ENCODE results near the gene APLP2. TPM values are rescaled to one million over a fixed set of nuclear protein-coding genes. Genes with fewer than 3 reads are reported as not detected.
A peak's percentile ranks its signal among the peaks of the same experiment; 100 is the strongest.
"Not testable (repeated sequence)": the region's sequence is repeated elsewhere in the genome, so short reads cannot be mapped to it uniquely, and the experiment has no call there.

Gene APLP2
- 297 TPM for total RNA-seq
- long read RNA-seq, transcript APLP2-210 (16 exons, 2,530 nt), result minor isoform, 60 of 363 reads
- long read RNA-seq, transcript APLP2-203 (17 exons, 3,270 nt), result major isoform, 163 of 363 reads
- long read RNA-seq, transcript APLP2-201 (18 exons, 3,727 nt), result minor isoform, 5 of 363 reads
- long read RNA-seq, partial matches to known transcripts, result 116 of 363 reads
- long read RNA-seq, other reads (novel, unspliced or antisense), result 16 of 363 reads

DNA sequence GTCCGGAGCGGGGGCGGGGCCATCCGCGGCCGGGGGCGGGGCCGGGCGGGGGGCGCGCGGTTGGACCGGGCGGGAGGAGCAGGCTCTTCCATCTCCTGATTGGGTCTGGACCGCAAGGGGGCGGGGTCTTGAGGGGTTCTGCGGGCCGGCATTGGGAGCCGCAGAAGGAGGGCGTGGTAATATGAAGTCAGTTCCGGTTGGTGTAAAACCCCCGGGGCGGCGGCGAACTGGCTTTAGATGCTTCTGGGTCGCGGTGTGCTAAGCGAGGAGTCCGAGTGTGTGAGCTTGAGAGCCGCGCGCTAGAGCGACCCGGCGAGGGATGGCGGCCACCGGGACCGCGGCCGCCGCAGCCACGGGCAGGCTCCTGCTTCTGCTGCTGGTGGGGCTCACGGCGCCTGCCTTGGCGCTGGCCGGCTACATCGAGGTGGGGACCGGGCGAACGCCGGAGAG, at the start of gene APLP2:
Gene APLP2 (plus strand): TSS at position 236 of the 450 bp plus-strand sequence. CDS start 84 bp downstream, at position 320.
- peak; percentile 92 for ATAC-seq
- DNase-seq, result peak; percentile 99
- intact Hi-C loops (cut with micrococcal nuclease), result loop anchor here (10.0 kb wide), 1 partner anchor 55 kb away; no protein-coding TSS in a partner anchor

DNA sequence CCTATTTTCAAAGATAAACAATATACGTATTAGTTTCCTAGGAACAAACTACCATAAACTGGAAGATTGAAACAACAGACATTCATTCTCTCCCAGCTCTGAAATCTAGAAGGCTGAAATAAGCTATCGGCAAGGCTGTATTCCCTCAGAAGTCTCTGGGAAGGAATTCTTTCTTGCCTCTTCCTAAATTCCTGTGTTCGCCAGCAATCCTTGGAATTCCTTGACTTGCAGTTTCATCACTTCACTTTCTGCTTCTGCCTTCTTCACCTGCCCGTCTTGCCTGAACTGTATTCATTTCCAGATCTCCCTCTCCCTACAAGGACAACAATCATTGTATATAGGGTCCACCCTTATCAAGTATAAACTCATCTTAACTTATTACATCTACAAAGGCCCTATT, 49.4 kb upstream of the APLP2 start:
- intact Hi-C loops (cut with micrococcal nuclease), result no loop called here
- DNase-seq (no peak), ATAC-seq (no peak)

DNA sequence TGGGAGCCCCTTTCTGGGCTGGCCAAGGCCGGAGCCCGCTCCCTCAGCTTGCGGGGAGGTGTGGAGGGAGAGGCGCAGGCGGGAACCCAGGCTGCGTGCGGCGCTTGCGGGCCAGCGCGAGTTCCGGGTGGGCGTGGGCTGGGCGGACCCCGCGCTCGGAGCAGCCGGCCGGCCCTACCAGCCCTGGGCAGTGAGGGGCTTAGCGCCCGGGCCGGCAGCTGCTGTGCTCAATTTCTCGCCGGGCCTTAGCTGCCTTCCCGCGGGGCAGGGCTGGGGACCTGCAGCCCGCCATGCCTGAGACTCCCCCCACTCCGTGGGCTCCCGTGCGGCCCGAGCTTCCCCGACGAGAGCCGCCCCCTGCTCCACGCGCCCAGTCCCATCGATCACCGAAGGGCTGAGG, 48.1 kb upstream of the APLP2 start:
- DNase-seq; ATAC-seq; intact Hi-C loops (cut with micrococcal nuclease): not testable (repeated sequence)

DNA sequence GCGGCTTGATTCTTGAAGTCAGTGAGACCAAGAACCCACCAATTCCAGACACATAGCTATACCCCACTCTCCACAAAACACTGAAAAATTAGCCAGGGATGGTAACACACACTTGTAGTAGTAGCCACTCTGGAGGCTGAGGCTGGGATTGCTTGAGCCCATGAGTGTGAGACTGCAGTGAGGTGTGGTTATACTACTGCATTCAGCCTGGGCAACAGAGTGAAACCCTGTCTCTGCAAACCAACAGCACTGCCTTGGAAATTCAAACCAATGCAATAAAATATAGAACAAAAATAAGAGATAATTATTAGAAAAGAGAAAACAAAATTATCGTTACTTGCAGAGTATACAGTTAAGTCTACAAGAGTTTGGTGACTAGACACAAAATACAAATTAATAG, 46.9 kb upstream of the APLP2 start:
- intact Hi-C loops (cut with micrococcal nuclease), result no loop called here
- no peak for ATAC-seq

DNA sequence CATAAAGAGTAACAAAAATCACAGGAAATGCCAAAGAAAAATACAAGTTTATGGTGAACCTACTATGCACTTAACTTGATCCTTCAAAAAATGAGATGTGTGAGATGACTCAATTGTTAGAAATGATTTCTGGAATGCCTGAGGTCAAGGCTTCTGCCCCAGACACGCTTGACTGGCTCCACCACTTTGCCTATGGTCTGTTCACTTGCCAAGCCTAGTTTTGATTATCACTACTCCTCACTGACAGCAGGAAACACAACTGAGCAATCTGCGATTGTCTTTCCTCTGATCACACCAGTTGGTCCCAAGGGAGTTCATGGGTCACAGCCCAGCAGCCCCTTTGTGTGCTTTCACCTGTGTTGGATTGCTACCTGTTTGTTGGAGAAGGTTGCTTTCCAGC, 46.5 kb upstream of the APLP2 start:
- intact Hi-C loops (cut with micrococcal nuclease), result no loop called here
- ATAC-seq (no peak), DNase-seq (no peak)

More for the DNA sequence above, 46.9 kb upstream of the APLP2 start:
- no peak for DNase-seq

DNA sequence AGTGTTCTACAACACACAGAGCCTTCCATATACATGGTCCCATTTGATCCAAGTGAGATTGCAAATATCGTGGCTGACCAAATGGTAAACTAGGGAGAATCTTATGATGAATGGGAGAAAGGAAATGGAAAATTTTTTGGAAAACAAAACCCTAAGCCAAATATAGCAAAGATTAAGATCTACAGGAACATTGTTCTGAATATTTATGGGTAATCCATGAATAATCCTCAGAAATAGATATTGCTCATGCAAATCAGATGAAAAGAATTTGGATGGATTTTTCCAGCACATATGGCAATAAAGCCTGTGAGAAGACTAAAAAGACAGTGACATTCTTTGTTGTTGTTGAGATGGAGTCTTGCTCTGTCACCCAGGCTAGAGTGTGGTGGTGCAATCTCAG, 45.3 kb upstream of the APLP2 start:
- ATAC-seq, result no peak
- intact Hi-C loops (cut with micrococcal nuclease), result no loop called here
- no peak for DNase-seq

DNA sequence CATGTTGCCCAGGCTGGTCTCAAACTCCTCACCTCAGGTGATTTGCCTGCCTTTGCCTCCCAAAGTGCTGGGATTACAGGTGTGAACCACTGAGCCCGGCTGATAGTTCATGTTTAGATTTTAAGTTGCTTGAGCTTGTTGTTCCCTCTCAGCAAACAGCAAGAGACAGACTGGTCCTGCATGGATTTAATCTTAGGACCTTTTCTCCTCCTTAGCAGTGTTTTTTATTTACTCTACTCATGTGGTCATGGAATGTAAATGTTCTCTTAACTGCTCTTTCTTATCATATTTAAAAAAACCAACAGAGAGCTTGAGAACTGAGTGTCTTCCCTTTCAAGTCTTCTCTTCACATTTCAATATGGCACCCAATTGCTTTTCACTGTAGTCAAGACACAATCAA, 44.3 kb upstream of the APLP2 start:
- intact Hi-C loops (cut with micrococcal nuclease), result no loop called here
- DNase-seq (no peak), ATAC-seq (no peak)

DNA sequence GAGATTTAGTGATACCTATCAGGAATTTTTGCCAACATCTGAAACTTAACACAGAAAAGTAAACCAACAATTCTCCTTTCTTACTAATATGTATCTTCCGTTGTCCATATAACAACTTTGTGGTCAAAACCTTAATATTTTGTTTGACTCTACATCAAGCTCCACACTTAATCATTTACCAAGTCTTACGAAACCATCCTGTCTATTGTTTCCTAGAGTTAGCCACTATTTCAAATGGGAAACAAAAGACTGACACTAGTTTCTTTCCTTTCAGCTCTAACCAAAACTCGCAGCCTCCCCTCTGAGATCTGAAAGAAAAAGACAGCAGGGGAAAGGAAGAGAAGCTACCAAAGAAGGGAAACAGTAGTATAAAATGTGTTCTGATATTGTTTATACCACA, 40.6 kb upstream of the APLP2 start:
- DNase-seq (no peak), ATAC-seq (no peak)
- intact Hi-C loops (cut with micrococcal nuclease), result no loop called here

DNA sequence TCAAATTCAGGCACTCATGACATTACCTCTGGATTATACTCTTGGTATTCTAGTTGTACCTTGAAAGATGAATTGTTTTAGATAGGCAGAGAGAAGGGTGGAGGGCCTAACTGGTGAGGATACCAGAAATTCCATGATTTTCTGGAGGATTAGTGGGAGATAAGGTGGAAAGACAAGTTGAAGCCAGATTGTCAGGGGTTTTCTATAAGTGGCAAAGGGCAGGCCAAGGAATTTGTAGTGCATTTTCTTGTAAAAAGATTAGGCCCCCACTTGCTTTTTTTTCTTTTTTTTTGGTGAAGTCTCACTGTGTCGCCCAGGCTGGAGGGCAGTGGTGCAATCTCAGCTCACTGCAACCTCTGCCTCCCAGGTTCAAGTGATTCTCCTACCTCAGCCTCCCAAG, 38.6 kb upstream of the APLP2 start:
- ATAC-seq (no peak), DNase-seq (no peak)
- intact Hi-C loops (cut with micrococcal nuclease), result no loop called here

DNA sequence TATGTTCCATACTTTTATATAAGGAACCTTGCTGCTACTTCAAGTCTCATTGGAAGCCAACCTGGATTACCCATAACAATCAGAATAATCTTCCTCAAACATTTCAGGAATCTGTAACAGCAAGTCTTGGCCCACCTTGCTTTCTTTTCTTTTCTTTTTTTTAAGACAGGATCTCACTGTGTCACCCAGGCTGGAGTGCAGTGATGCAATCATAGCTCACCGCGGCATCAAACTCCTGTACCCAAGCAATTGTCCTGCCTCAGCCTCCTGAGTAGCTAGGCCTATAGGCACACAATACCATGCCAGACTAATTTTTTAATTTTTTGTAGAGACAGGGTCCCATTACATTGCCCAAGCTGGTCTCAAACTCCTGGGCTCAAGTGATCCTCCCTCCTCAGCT, 37.7 kb upstream of the APLP2 start:
- ATAC-seq (no peak), DNase-seq (no peak)
- intact Hi-C loops (cut with micrococcal nuclease), result no loop called here

DNA sequence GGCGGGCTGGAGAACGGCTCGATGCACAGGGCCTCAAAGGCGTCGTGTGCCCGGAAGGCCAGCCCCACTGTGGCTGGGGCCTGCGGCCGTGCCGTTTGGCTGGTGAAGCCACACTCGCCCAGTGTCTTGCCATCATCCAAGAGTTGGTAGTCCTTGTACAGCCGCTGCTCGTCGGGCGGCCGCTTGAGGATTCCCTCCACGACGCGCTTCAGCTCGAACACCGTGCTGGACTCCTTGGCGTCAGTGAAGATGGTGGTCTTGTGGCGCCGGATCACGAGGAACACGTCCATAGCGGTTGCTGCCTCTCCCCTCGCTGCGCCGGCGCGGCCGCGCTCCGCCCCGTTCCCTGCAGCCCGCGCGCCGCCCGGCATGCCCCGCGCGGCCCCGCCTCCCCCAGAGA, 36.8 kb upstream of the APLP2 start:
- ATAC-seq, result no peak
- no peak for DNase-seq
- intact Hi-C loops (cut with micrococcal nuclease), result no loop called here

DNA sequence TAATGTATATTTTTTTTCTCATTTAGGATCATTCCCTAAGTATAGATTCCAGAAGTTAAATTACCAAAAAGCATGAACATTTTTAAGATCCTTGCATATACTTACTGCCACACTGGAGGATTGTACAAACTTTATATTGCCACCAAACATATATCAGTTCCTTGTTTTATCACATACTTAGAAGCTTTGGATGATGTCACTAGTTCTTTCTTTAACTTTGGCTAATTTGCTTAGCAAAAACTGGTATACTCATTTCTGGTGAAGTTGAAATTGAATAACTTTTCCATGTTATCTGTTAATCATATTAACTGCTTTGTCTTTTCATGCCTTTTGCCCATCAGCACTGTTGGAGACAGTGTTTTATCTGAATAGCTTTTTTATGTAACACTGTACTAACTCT, 35.5 kb upstream of the APLP2 start:
- no peak for DNase-seq
- intact Hi-C loops (cut with micrococcal nuclease), result no loop called here
- no peak for ATAC-seq

DNA sequence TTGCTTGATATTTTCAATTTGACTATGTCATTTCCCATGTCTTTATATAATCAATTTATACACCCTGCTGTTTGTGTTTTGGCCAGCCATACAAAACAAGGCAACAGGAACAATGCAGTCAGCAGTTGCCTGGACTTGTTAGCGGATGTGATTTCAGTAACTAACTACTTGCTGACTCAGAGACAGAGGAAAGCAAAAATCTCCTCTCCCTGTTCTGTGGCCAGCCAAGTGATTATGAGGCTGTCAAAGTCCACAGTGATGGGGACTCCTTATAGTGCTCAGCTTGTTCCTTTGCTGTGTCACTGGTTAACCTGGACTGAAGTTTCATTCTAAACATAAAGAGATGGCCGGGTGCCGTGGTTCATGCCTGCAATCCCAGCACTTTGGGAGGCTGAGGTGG, 32.6 kb upstream of the APLP2 start:
- no peak for ATAC-seq
- intact Hi-C loops (cut with micrococcal nuclease), result no loop called here
- no peak for DNase-seq

DNA sequence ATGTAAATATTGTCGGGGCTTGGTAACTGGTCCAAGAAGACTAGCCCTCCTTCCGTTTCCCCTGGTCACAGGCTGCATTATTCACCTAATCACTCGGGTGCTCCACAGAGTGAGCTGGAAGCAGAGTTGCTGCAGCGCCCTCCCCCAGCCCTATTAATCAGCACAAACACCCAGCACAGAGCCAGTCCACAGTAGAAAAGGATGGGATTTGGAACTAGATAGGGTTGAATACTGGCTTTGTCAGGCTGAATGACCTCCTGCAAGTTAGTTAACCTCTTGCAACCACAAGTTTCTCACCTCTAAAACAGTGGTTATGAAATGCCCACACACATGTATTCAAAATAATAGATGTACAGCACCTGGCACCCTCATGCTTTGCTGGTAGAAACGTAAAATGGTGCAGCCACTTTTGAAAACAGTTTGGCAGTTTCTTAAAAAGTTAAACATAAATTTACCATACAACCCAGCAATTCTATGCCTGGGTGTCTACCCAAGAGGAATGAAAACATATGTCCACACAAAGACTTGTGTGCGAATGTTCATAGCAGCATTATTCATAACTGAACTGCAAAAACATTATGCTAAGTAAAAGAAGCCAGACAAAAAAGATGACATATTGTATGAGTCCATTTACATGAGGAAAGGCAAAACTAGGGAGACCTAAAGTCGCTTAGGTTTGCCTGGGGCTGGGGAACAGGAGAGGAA, 31.7 kb upstream of the APLP2 start:
- intact Hi-C loops (cut with micrococcal nuclease), result no loop called here
- ATAC-seq (no peak), DNase-seq (no peak)

DNA sequence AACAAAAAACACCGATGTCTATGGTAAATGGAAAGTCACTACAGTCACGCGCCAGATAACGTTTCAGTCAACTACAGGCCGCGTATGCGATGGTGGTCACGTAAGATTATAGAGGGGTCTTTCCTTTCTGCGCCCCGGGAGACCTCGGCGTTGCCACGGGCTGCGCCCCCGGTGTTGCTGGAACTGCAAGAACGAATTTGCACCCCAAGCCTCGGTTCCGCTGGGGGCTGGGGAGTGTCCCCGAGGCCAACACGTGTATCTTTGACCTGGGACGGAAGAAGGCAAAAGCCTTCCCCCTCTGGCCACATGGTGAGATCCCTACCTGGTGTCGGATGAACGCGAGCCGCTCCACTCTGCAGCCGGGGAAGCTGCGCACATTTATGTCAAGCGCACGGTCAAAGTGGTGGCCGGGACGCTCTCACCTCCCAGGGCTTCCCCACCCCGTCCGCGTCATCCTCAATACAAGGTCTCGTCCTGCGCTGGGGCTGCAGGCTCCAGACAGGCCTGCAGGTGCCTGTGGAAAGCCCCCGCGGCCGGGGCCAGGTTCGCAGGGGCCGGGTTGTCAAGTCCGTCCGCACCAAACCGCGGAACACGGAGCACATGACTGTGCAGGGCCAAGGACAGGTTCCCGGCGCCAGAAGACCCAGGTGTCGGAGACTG, 29.3 kb upstream of the APLP2 start:
- intact Hi-C loops (cut with micrococcal nuclease), result no loop called here
- no peak for ATAC-seq

DNA sequence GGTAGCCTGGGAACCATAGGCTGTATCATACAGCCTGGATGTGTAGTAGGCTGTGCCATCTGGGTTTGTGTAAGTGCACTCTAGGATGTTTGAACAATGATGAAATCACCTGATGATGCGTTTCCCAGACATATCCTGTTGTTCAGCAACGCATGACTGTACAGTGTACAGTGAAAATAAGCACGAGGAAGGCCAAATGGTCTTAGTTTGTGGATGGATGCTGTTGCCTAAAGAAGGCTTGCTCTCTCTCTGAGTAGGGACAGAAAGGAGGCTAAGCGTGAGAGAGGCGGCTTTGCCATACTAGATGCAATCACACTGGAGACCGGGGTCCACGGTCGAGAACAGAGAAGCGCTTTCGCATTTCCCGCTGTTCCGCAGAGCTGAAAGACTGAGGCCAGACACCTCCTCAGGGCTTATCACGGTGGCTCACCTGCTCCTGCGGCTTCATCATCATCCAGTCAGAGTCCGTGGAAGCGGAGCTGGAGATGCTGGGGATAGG, 27.6 kb upstream of the APLP2 start:
- ATAC-seq, result peak; percentile 28
- intact Hi-C loops (cut with micrococcal nuclease), result no loop called here
- DNase-seq, result no peak

More for the DNA sequence above, 29.3 kb upstream of the APLP2 start:
- no peak for DNase-seq

DNA sequence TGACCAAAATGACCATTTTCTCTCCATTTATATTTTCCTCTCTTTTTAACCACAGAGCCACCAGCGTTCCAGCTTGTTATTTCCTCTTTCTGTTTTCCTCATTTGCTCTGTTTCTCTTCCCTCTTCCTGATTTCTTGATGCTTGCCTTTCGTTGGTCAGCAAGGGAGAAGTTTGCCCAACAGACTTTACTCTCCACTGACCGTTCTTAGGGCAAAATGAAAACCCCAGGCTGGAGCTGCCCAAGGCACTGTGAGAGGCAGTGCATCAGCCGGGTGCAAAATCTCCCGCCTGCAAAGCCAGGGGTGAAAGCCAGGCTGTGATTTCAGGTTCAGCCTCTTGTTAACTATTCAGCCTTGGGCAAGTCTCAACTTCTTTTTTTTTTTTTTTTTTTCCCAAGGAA, 26.1 kb upstream of the APLP2 start:
- peak; percentile 53 for ATAC-seq
- no peak for DNase-seq
- intact Hi-C loops (cut with micrococcal nuclease), result no loop called here

DNA sequence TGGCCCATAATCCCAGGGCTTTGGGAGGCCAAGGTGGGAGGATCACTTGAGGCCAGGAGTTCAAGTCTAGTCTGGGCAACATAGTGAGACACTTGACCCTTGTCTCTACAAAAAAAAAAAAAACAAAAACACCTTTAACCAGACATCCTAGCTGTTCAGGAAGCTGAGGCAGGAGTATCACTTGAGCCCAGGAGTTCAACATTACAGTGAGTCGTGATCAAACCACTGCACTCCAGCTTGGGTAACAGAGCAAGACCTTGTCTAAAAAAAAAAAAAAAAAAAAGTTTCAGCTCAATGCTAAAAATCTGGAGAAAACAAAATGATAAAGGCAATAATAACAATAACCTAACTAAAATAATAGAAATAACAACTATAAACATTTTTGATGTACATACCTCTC, 22.6 kb upstream of the APLP2 start:
- DNase-seq (no peak), ATAC-seq (no peak)
- intact Hi-C loops (cut with micrococcal nuclease), result no loop called here

DNA sequence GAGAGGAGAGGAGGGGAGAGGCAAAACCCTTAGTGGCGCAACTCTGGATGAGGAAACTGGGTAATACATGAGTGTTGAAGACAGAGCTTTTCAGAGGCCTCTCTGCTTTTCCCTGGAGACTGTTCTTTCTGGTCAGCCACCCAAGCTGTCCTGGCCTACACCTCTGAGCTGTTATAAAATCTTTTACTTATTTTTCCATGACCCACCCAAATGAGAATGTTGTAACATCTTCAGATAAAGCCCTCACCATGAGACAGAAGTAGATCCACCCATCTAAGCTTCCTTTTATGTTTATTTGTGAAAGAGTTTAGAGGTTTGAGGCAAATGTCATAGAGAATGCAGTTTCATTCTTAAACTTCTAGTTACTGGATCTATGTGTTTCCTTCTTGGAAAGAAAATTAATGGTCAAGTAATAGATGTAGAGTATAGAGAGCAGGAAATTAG, 20.3 kb upstream of the APLP2 start:
- no peak for ATAC-seq
- intact Hi-C loops (cut with micrococcal nuclease), result no loop called here
- no peak for DNase-seq

DNA sequence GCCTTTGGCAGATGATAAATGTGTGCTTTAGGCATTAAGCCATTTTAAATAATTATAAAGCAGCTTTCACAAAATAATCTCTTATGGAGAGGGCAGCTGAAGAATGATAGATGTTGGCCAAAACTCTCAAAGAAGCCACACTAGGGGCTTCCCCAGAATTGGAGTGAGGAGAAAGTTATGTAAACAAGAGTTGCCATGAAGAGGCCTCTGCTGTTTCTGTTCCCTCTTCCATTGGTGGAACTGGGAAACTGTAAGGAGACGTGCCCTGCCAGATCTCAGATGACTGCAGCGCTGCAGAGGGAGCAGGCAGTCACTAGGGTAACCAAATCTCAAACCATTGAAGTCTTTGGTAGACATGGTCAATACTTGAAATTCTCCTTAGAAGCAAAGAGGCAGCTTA, 19.4 kb upstream of the APLP2 start:
- no peak for DNase-seq
- peak; percentile 79 for ATAC-seq
- intact Hi-C loops (cut with micrococcal nuclease), result no loop called here

All from left ventricle myocardium superior (tissue), 1 donor.